Right lobe of liver (tissue), 4 donors: ENCODE measurements around the gene GATD1.

Source experiments
- CTCF ChIP-seq, 4 donors: fragments of 200-600 bp in 3 of 4; fragments of 450-650 bp in 1 of 4; IDR thresholded peaks; one replicate each; pipeline versions ENCODE4 v1.5.1 to v1.8.0; 2016 to 2022; ENCODE audit warnings: antibody characterized with exemption in 4 of 4, mild to moderate bottlenecking in 2 of 4
- POLR2A ChIP-seq: fragments of 450-650 bp; IDR thresholded peaks from one replicate; pipeline ENCODE4 v1.6.1; 2017; ENCODE audit warnings: antibody characterized with exemption, mild to moderate bottlenecking
- donor health status: DM: no; HTN: no; CAD: no.
- donor health status: DM: no; HTN: no; CAD: no.
- donor health status: DM: no; HTN: yes; CAD: no.

GRCh38 chr11:813072-813455, 35.8 kb upstream of the GATD1 start:
- no peak for TF ChIP-seq POLR2A
- TF ChIP-seq CTCF (IDR thresholded peaks at IDR 0.05), result no peak
